Measurements from ENCODE around the gene PCDHA1.

PCDHA1 gene

DNA sequence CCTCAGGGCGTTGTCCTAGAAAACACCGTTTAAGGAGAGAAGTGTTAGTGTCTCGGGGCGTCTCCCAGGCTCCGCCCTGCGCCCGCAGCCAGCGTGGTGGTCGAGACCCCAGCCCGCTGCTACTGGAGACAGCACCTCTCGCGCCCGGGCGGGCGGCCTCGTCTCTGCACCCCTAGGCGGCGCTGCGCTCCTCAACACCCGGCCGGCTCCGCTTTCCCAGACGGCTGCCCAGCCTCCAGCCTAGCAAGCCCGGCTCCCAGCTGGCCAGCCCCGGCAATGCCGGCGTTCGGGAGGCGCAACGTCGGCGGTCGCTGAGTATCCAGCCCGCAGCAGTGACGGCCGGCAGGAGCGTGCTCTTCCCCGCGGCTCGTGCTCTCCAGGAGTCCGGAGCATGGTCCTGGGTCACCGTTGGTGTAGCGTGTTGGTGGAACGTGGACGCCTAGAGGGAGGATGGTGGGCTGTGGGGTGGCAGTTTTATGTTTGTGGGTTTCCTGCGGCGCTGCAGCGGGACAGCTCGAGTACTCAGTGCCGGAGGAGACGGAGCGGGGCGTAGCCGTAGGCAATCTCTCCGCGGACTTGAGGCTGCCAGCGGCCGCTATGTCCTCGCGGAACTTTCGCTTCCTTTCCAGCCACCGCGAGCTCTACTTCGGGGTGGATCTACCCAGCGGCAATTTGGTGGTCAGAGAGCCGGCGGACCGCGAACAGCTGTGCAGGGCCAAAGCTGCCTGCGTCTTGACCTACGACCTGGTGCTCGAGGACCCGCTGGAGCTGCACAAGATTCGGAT is 140.7 kb downstream of the PCDHA1 start:
- peak; percentile 62 for DNase-seq

DNA sequence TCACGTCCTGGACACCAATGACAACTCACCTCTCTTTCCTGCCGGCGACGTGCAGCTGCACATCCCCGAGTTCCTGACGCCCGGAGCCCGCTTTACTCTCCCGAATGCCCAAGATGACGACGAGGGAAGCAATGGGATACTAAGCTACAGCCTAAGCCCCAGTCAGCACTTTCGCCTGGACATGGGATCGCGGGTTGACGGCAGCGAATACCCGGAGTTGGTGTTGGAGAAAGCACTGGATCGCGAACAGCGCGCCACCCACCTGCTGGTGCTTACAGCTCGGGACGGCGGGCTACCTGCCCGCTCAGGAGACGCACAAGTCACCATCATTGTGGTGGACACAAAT is 141.3 kb downstream of the PCDHA1 start:
- DNase-seq: no peak

DNA sequence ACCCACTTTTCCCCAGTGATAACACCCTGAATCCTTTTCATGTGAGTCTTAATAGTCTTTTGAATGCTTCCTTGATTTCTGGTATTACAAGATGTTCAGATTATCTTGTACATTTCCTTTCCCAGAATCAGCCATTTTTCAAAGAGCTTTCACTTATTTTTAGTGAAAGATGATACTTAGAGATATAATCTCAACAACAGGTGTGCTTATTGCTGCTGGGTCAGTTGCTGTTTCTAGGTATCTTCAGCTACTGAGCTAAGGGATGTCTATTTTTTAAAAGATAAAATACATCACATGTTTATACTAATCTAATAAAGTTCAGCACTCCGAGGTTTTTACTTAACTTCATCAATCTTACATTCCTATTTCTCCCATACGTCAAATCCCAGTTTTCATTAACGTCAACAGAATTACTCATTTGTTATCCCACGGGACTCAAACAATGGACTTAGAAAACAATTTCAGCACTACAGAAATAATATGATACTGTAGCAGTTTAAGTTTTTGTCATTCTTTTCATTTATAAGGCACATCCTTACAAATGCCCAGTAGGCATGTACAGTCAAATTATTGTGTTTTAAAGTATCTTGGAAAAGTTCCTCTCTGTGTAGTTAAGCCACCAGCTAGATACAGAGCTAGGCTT is 149.1 kb downstream of the PCDHA1 start:
- no peak for DNase-seq

DNA sequence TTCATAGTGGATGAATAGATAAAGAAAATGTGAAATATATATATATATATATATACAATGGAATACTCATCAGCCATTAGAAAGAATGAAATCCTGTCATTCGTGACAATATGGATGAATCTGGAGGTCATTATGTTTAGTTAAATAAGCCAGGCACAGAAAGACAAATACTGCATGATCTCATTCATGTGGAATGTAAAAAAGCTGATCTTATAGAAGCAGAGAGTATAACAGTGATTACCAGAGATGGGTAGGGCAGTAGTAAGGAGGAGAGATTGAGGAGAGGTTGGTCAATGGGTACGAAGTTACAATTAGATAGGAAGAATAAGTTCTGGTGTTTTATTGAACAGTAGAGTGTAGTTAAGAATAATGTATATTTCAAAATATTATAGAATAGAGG is 160.6 kb downstream of the PCDHA1 start:
- DNase-seq: no peak

DNA sequence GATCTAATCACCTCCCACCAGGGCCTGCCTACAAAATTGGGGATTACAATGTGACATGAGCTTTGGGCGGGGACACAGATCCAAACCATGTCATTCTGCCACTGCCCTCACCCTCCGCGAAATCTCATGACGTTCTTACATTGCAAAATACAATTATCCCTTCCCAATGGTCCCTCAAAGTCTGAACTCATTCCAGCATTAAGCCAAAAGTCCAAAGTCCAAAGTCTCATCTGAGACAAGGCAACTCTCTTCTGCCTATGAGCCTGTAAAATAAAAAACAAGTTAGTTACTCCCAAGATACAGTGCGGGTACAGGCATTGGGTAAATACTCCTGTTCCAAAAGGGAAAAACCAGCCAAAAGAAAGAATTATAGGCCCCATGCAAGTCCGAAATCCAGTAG is 165.7 kb downstream of the PCDHA1 start:
- no peak for DNase-seq

DNA sequence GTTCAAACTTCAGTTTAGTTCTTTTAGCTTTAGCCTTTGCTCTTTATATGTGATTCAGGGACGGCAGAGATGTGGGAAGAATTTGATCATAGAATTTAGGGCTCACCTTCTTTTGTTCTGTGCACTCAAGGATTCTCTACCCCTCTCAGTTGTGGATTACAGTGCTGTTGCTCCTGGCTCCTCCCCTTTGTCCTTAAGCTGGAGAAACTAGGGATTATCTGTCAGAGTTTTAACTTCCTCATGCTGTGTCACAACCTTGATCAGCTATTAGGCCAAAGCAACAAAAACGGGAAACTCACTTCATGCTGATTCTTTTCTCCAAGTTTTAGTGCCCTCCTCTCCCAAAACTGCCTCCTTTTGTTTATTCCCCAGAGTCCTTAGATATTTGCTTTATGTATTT is 167.3 kb downstream of the PCDHA1 start:
- DNase-seq: no peak

DNA sequence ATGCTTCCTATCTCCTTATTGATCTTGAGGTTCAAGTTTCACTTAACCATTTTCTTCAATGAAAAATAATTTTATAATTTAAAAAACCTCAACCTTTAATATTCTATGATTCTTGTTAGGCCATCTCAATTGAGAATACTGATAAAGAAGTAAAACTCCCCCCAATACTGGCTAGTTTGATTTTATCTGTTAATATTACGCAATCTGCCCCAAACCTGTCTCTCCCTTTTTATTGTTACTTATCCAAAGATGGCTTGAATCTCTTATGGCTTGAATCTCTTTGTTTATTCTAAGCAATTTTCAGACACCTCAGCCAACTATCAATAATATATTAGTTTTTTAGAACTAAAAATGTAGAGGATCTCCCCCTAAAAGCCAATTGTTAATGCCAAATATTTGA is 176.2 kb downstream of the PCDHA1 start:
- DNase-seq: no peak

DNA sequence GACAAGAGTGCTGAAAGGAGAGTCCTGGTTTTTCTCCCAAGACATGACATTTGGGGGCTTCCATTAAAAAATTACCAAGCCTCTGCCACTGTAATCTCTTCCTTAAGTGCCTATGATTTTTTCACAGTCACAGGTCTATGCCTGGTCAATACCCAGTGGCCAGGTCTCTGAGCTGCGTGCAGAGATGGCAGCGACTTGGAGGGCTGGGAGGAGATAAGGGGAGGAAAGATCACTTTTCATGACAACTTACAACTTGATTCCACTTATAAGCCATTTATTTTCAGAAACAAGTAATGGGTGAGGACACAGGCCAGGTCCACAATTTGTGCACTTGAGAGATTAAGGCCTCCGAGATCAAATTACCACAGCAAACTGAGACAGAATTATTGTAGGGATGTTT is 178.4 kb downstream of the PCDHA1 start:
- DNase-seq: no peak

DNA sequence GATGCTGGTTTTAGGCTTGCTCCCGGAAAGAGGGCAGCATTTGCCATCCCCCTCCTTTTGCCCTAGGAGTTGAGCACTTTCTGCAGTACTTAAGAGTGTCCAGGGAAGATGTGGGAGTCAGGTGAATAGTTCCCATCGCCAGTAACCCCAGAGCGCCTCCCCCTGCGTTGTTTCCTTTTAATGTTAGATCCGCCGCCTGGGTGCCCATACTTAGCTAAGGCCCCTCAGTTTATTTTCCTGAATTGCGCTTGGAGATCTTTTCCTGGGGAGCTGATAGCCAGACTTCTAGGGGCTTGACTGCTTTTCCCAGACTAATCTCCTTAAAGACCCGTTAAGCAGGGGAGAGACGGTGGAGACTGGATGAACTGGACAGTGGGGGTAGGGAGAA is 180.0 kb downstream of the PCDHA1 start:
- peak; percentile 51 for DNase-seq

DNA sequence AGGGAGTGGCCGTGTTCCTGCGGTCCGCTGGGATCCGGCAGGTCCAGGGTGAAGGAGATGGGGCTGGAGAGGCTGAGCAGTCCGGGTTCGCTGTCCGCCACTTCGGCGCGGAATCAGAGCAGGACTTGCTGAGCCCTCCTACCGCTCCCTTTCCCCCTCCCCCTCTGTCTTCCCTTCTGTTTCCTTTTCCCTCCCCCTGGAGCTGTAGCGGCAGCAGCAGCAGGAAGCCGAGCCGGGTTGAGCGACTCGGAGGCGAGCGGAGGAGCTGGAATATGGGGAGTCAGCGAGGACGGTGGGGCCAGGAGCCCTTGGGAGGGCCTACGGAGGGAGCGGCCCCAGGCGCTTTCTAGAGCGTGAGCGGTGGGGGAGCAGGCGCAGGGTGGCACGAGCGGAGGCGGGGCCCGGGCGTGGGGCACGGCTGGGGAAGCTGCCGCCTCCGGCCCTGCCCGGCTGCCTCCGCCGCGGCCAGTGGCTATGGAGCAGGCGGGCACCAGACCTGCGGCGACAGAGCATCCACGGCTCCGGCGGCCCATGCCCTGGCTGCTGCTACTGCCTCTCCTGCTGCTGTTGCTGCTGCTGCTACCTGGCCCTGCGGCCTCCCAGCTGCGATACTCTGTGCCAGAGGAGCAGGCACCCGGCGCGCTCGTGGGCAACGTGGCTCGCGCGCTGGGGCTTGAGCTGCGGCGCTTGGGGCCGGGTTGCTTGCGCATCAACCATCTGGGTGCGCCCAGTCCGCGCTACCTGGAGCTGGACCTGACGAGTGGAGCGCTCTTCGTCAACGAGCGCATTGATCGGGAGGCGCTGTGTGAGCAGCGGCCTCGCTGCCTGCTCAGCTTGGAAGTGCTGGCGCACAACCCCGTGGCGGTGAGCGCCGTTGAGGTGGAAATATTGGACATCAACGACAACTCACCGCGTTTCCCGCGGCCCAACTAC is 180.6 kb downstream of the PCDHA1 start, which contains the start of gene PCDHAC2:
TSS of gene PCDHAC2 (plus strand) at position 184 of the 933 bp plus-strand sequence. CDS start at position 475, 291 bp downstream.
- DNase-seq: peak; percentile 61

DNA sequence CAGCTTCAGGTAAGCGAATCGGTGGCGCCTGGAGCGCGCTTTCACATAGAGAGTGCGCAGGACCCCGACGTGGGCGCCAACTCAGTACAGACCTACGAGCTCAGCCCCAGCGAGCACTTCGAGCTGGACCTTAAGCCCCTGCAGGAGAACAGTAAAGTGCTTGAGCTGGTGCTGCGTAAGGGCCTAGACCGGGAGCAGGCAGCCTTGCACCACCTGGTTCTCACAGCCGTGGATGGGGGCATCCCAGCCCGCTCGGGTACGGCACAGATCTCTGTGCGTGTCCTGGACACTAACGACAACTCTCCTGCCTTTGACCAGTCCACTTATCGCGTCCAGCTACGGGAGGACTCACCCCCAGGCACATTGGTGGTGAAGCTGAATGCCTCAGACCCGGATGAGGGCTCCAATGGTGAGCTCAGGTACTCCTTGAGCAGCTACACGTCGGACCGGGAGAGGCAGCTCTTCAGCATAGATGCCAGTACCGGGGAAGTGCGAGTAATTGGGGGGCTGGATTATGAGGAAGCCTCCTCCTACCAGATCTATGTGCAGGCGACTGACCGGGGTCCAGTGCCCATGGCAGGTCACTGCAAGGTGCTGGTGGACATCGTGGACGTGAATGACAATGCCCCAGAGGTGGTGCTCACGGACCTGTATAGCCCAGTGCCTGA is 181.4 kb downstream of the PCDHA1 start:
- DNase-seq: no peak

DNA sequence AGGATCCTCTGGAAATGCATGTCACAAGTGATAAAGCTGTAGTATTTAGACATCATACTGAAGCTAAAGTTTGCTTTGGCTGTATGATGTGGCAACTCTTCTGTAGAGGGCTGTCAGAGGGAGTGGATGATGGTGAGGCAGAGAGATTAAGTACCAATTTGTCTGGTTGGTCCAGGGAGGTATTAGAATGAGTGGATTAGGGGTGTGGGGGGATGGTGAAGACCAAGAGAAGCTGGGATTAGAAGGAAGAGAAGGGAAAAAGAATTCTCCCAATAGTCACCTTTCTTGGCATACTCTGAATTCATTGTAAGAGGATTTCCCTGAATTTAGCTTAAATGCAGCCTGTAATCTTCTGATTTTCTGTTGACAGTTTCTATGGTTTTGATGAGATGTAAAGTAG is 183.9 kb downstream of the PCDHA1 start:
- DNase-seq: no peak

DNA sequence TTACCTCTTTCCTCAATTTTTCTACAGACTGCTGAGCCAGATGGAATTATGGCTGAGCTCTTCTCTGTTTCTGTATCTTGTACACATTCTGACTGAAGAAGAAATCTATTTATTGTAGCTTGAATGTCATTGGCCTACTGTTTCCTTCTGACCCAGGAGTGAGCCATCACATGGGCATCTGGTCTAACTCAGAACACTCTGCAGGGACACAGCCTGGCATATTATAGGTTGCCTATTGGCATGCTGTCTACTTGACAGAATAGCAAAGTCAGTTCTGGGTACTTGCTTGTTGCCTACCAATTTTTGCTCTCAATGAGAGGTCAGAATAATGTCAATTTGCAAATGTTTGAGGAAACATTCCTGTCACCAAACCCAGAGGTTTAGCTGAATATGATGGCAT is 187.6 kb downstream of the PCDHA1 start:
- no peak for DNase-seq

DNA sequence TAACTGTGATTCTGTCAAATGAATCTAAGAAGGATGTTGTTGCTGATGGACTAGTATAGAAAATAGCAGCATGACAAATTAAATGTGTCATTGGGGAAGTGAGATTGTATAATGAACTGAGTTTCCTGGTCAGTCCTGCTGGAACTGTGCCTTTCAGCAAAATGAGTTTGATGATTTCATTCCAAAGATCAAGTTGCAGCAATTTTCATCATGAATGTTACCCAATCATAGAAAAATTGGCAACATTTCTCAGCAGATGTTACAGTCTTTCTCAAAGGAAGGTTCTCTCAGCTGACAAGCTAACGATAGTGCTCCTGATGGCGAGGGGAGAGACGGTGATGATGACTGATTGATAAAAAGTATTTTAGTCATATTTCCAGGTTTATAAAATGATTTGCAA is 191.1 kb downstream of the PCDHA1 start:
- DNase-seq: no peak

DNA sequence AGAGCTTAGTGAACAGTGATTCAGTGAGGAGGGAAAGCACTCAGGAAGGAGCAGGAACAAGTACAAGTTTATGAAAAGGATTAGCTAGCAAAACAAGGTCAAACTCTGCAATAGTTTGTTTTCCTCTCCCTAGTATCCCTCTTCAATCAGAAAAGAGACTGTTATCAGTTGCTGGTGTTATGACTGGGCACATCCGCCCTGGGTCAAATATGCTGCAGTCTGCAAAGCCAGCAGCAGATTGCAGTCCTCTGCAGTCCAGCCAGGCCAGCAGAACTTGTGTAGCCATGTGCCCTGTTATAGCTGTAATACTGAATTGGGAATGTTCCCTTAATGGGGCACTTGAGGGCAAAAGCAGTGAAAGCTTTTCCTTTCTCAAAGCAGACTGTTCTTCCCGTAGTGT is 192.3 kb downstream of the PCDHA1 start:
- DNase-seq: no peak

DNA sequence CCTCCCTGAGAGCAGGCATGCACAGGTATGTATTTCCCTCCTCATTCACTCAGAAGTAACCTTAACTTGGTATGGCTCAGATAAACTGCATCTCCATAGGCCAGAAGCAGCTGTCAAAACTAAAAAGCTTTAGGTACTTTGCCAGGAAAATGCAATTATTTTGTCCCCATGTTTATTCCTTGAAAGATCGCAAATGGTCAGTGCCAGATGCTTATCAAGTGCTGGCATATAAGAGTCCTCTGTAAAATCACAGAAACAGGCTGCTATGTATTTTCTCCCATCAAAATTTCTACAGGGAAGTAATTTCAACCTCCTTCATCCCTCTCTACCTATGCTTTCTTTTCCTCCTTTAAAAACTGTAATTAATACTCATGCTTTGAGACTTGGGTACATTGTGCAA is 193.0 kb downstream of the PCDHA1 start:
- DNase-seq: no peak

DNA sequence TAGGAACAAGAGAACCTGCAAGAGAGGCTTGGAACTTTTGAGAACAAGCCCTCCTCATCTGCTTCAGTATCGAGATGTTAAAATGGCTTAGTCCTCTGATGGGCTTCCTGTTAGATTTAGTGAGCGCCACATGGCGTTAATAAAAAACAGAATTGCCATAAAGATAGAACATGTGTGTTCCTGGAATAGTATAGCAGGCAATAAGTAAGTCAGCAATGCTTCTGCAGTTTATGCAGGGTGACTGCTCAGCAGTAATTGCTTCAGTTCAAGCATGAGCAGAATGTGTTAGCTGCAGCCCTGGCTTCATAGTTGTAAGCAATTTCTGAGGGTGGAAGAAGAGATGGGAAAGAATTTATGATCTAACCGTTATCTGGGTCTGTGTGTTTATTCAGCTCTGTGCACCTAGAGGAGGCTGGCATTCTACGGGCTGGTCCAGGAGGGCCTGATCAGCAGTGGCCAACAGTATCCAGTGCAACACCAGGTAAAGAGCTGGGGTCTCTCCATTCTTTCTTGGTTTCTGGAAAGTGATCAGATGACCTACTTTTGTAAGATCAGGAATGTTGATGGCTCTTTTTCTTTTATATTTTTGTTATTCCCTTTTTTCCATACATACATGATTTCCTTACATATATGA is 196.3 kb downstream of the PCDHA1 start:
- DNase-seq: no peak

DNA sequence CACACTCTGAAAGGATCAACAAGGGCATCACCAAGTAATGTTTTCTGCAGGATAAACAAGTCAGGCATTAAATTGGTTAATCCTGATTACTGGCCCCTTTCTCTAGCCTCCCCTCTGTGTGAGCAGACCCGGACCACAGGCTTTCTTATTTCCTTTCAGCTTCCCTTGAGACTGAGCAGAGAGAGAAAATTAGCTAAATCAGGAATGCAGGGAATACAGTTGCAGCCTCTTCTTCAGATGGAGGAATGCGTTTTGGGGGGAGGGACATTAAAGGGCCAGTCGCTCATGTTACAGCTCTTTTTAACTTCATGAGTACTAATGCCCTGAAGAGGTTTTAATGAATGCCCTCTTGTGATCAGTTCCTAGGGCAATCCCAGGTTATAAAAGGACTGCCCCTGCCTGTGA is 200.2 kb downstream of the PCDHA1 start:
- DNase-seq: no peak

DNA sequence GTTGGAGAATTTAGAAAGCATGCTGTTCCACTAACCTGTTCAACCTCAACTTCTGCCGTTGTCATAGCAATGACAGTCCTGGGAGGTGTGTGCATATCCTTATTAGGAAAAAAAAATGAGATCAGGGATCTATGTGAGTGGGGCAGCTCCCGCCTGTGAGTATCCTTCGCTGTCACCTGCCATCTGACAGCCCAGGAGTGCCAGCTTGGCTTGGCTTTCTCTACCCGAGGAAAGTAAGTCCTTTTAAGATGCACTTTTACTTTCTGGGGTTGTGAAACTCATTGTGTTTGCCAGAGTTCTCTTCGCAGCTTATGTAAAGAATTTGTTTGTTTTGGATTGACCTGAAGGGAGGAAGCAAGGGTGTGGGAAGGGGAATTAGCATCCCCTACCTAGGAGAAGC is 202.2 kb downstream of the PCDHA1 start:
- DNase-seq: no peak

DNA sequence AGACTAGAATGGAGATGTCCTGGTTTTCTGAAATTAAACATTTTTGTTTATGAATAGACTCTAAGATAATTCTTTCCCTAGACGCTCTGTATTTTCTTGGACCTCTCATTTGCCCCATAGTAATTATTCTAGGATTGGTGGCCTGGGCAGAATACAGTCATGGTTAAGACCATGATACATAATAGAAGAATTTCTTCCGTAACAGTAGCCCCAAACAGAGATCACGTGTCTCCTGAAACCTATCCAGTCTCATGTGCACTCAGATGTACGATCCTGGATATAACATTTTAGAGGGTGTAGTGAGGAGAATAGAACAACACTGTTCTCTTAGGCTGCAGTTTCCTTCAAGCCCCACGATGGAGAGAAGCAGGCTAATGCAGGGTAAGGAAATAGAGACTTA is 202.7 kb downstream of the PCDHA1 start:
- no peak for DNase-seq

DNA sequence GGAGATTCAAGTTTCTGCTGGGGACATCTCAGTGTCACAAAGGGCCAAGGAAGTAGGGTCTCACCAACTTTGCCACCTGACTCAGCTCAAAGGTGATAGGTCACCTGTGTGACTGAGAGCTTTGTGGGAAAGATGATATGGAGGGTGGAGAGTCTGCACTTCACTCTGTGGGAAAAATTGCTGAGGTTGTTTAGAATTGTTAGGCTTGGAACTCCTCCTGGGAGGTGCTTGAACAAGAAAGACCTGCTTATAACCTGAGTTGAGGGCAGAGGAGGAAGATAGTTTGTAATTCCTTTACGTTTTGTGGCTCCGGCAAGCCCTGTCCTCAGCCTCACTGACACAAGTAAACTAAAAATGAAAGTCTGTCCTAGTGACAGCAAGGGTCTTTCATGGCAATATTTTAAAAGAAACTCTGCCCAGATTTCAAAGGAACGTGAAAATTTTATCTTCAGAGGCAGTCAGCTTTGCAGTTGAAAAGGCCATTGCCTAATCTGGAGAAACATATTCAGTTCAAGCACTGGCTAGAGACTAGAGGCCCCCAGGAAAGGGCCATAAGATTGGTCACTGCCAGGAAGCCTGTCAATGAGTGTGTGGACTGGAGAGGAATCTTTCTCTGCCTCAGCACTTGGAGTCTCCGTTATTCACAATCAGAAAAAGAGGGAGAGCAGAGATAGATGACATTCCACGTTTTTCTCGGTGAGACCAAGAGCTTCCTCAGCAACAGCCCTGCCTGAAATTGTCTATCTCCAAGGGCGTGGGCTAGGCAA is 203.5 kb downstream of the PCDHA1 start:
- DNase-seq: no peak

DNA sequence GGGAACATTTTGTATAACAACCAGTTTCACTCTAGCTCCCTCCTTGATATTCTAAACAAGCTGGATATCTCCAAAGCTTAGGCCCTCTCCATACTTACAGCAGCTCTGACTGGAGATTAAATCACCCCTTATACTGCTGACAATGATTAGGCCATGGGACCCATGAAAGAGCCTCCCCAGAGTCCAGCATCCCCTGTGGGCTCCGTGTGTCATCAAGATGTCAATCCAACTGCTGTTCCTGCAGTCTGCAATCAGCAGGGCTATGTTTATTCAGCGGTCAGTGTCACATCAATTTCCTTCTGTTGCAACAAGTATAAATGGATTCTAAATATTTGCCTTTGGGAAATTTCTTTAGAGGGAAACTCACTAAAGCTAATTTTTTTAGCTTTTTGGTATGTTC is 206.9 kb downstream of the PCDHA1 start:
- no peak for DNase-seq
